Myocyte (in vitro differentiated cells): ENCODE data around the gene KRT2. TPM values are rescaled to one million over a fixed set of nuclear protein-coding genes. Genes with fewer than 3 reads are reported as not detected.
"Not testable (repeated sequence)": the region's sequence is repeated elsewhere in the genome, so short reads cannot be mapped to it uniquely, and the experiment has no call there.

ENCODE experiments used
- DNase-seq: peaks from one replicate; pipeline ENCODE4 v3.0.0-alpha.2; 2012; ENCODE audit warnings: low read depth
- total RNA-seq: library from RNA; depleted of rRNA; stranded (reverse); fragments of >200 nt; gene quantifications from 2 replicates; pipeline ENCODE4 v1.2.3, GENCODE V29; 2014

The KRT2 gene
- total RNA-seq, 1 donor from 2014 or later = not detected

- no peak for DNase-seq
Measured at GRCh38 chr12:52685406-52685890, 33.4 kb upstream of the KRT2 start.

GRCh38 chr12:52684431-52684830 is 32.4 kb upstream of the KRT2 start:
- no peak for DNase-seq

DNA sequence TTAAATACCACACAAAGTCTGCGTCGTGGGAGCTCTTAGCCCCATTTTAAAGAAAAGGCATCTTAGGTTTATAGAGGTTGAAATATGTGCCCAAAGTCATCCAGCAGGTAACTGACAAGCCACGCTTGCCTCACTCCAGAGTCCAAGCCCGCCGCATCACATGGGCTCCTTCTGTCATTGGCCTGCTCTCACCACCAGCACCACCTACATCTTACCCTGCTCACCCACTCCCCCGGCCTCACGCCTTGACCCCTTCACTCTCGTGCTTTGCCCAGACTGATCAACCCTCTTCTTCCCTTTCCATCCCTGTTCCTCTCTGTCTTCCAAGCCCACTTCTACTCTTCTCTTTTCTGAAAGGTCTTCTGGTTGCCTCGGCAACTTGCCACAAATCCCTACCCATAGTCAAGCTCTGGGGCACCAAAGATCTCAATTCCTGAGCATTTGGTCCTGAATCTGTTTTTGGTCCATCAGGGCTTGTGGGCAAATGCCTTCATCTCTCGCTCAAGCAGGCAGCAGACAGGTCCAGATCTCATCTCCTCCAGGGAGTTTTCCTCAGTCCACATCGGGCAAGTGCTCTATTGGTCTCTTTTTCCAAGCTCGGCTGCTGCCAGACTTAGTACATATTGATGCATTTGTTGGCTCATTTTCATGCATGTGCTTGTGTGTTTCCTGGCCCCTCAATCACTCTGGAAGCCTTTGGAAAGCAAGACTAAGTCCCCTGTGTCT is 31.7 kb upstream of the KRT2 start:
- DNase-seq = no peak

GRCh38 chr12:52682938-52683574 is 31.0 kb upstream of the KRT2 start:
- no peak for DNase-seq

GRCh38 chr12:52682381-52682660 is 30.3 kb upstream of the KRT2 start:
- DNase-seq = no peak

GRCh38 chr12:52681526-52682380 is 29.7 kb upstream of the KRT2 start:
- no peak for DNase-seq

- DNase-seq = no peak
Measured at GRCh38 chr12:52680363-52680762, 28.4 kb upstream of the KRT2 start, which contains the start of gene KRT1. KRT1 (minus strand) TSS chr12:52680407; CDS start chr12:52680348, 59 bp downstream.

DNA sequence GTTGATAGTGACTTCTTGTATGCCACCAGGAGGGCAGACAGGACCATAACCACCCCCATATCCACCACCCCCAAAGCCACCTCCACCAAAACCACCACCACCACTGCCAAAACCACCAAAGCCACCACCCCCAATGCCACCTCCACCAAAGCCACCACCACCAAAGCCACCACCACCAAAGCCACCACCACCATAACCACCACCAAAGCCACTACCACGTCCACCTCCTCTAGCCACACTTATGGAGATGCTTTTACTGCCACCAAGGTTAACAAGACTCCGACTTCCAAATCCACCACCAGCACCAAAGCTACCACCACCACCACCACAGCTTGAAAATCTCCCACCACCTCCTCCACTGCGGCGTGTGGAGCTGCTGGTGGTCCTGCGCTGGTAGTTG is 27.9 kb upstream of the KRT2 start:
- no peak for DNase-seq

- DNase-seq = no peak
Measured at GRCh38 chr12:52677671-52678070, 25.7 kb upstream of the KRT2 start.

DNA sequence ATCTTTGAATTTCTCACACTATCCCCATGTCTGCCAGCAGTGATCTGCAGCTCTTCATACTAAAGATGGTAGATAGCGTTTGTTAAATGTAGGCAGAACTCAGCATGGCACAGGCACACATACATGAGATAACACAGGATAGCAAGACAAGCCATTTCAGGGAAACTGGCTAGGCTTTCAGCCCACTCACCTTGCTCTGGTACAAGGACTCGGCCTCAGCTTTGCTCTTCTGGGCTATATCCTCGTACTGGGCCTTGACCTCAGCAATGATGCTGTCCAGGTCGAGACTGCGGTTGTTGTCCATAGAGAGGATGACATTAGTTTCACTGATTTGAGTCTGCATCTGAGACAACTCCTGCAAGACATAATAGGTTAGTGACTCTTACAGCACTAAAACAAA is 25.1 kb upstream of the KRT2 start:
- no peak for DNase-seq

- DNase-seq = no peak
Measured at GRCh38 chr12:52676163-52676562, 24.2 kb upstream of the KRT2 start.

DNA sequence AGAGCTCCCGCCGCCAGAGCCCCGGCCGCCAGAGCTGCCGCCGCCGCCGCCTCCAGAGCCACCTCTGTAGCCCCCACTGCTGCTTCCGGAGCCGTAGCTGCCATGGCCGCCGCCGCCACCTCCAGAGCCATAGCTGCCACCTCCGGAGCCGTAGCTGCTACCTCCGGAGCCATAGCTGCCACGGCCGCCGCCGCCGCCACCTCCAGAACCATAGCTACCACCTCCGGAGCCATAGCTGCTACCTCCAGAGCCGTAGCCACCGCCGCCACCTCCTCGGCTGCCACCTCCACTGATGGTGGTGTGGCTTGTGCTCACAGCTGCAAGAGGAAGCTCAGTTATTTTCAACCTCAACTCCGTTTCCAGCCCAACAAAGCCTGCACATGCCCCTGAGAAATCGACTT is 23.3 kb upstream of the KRT2 start:
- no peak for DNase-seq

- no peak for DNase-seq
Measured at GRCh38 chr12:52674433-52674775, 22.4 kb upstream of the KRT2 start.

- DNase-seq = no peak
Measured at GRCh38 chr12:52673713-52674432, 21.9 kb upstream of the KRT2 start.

GRCh38 chr12:52673217-52673616 is 21.2 kb upstream of the KRT2 start:
- no peak for DNase-seq

DNA sequence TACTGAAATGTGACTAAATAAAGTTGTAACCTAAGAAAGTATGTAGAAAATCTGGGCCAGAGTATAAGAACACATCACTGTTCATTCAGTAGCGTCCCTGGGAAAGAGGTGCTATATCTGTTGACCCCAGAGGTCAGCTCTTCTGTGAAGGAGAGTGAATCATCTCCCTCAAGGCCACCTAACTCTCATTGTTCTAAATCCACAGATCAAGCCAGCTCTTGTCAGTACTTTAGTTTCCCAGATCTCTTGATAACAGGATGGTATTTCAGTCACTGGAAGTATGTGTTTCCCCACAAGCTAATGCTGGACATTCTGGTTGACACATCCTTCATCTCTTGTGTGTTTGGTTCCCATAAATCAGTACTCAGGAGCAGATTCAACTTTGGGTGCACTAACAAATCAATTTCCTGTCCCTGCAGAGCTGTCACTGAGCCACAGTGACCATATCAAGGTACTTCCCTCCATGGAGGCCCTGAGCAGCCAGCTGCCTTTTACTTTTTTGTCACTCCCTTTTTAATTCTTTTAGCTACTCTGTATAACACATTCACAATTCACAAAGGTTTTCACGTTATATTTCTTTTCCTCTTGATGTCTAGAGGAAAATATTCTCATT is 20.4 kb upstream of the KRT2 start:
- DNase-seq = no peak

GRCh38 chr12:52670961-52671360 is 18.9 kb upstream of the KRT2 start:
- DNase-seq = no peak

- no peak for DNase-seq
Measured at GRCh38 chr12:52670506-52670905, 18.5 kb upstream of the KRT2 start.

DNA sequence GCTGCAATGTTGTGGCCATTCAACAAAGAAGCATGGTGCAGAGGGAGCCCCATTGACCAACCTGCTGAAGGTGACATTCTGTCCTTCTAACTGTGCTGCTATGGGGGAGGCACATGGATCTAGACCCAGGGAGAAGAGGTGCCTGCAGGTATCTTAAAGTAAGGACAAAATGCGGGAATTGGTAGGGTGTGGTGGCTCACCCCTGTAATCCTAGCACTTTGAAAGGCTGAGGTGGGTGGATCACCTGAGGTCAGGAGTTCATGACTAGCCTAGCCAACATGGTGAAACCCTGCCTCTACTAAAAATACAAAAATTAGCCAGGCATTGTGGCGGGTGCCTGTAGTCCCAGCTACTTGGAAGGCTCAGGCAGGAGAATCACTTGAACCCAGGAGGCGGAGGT is 17.9 kb upstream of the KRT2 start:
- DNase-seq = not testable (repeated sequence)

DNA sequence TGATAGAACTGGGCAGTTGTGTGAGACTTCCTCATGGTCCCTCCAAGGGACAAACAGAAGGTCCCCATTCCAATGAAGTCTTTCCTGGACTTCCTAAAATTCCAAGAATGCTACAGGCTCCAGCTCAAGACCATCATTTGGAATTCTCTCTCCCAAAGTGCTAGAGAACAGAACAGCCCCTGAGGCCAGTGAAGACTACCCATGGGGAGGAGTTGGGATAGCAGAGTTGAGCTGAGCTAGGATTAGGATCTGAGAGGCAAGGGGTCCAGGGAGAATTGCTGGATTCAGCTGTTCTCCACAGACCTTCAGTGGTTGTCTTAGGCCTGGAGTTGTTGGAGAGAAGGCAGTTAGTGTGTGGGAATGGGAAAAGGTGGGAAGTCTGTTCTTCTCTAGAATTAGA is 17.4 kb upstream of the KRT2 start:
- no peak for DNase-seq

DNA sequence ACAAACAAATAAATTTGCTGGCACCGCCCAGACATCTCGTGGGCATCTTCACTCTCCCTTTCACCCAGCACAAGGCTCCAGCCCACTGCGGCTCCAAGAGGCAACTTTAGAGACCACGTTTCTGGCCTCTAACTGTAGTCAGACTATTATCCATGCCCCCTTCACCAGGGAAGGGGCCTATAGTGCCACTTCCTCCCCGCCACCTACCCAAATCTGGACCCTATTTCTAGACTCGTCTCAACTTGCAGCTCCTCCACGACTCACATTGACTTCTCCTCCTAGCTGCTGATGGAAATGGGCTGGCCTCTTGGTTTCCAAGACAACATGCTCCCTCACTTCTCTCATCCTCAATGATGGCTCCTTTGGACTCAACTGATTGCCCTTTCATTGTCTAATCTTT is 15.9 kb upstream of the KRT2 start:
- DNase-seq = no peak
